Measurements from ENCODE around the gene PPP2R5C. TPM values are rescaled to one million over a fixed set of nuclear protein-coding genes. Genes with fewer than 3 reads are reported as not detected.

PPP2R5C gene
- total RNA-seq, 1 experiment from 2014 or later, result 80.3 TPM

DNA sequence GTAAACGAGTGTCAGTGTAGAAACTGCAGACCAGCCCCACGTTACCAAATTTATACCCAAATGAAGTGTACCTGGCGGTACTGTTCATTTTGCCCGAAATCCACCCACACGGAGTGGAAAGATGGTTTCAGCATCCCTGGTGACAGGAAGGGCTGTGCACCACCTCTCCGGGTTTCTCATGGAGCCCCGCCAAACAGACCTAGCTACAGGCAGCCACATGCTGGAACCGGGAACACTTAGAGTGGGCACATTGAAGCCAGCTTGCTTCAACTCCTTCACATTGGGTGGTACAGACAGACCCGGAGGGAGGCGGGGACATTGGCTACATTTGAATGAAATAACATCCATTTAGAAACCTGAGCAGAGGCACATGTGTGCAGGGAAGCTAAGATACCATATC, 84.4 kb downstream of the PPP2R5C start:
- no peak for ATAC-seq
- POLR2A ChIA-PET, result no interaction called here

DNA sequence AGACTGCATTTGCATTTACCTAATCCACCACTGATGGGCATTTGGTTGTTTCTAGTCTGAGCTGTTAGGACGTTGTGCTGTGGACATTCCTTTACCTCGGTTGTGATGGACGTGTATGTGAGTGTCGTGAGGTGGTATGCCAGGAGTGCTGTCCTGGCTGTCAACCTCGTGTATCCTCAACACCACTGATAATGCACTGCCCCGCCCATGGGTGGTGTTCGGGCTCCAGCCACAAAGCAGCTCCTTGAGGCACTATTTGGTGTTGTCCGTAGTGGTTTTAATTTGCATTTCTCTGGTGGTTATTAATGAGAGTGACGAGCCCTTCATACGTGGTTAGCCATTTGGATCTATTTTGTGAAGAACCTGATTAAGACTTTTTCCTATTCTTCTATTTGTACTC, 87.6 kb downstream of the PPP2R5C start:
- Histone ChIP-seq H3K4me3 (ENCODE audit: low read depth in 2 of 2, low read length in 2 of 2) (no peak overlapping the region), H3K4me1 (ENCODE audit: control insufficient read depth, insufficient read depth, low read length) (no peaks in the 10 kb centered on the region; the same call in 1 of the 2 replicates), H3K27me3 (ENCODE audit: control insufficient read depth, insufficient read depth, low read length) (no peaks in the 10 kb centered on the region), H3K36me3 (ENCODE audit: control insufficient read depth, insufficient read depth, low read length) (no peaks in the 10 kb centered on the region), H3K27ac (ENCODE audit: low read length) (no peak overlapping the region), H3K9me3 (ENCODE audit: control insufficient read depth, insufficient read depth, low read depth, low read length) (no peaks in the 10 kb centered on the region)
- no peak for ATAC-seq
- no TSS peak for BruUV-seq (replicated peaks)
- POLR2A ChIA-PET, result no interaction called here
- in situ Hi-C loops (cut with HindIII; ENCODE audit: low pct_unique_long_range_greater_than_20kb, low sequenced_read_pairs), result no loop called here
- no peak for TF ChIP-seq SIN3A (IDR thresholded peaks at IDR 0.05; ENCODE audit: borderline replicate concordance, insufficient read depth, low read depth, low read length)
- no peak for TF ChIP-seq TCF7L2 (IDR thresholded peaks at IDR 0.05; ENCODE audit: low read depth, low read length)
- TF ChIP-seq, protein P1, sequence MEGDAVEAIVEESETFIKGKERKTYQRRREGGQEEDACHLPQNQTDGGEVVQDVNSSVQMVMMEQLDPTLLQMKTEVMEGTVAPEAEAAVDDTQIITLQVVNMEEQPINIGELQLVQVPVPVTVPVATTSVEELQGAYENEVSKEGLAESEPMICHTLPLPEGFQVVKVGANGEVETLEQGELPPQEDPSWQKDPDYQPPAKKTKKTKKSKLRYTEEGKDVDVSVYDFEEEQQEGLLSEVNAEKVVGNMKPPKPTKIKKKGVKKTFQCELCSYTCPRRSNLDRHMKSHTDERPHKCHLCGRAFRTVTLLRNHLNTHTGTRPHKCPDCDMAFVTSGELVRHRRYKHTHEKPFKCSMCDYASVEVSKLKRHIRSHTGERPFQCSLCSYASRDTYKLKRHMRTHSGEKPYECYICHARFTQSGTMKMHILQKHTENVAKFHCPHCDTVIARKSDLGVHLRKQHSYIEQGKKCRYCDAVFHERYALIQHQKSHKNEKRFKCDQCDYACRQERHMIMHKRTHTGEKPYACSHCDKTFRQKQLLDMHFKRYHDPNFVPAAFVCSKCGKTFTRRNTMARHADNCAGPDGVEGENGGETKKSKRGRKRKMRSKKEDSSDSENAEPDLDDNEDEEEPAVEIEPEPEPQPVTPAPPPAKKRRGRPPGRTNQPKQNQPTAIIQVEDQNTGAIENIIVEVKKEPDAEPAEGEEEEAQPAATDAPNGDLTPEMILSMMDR (IDR thresholded peaks at IDR 0.05), result no peak
- TF ChIP-seq, protein P2, sequence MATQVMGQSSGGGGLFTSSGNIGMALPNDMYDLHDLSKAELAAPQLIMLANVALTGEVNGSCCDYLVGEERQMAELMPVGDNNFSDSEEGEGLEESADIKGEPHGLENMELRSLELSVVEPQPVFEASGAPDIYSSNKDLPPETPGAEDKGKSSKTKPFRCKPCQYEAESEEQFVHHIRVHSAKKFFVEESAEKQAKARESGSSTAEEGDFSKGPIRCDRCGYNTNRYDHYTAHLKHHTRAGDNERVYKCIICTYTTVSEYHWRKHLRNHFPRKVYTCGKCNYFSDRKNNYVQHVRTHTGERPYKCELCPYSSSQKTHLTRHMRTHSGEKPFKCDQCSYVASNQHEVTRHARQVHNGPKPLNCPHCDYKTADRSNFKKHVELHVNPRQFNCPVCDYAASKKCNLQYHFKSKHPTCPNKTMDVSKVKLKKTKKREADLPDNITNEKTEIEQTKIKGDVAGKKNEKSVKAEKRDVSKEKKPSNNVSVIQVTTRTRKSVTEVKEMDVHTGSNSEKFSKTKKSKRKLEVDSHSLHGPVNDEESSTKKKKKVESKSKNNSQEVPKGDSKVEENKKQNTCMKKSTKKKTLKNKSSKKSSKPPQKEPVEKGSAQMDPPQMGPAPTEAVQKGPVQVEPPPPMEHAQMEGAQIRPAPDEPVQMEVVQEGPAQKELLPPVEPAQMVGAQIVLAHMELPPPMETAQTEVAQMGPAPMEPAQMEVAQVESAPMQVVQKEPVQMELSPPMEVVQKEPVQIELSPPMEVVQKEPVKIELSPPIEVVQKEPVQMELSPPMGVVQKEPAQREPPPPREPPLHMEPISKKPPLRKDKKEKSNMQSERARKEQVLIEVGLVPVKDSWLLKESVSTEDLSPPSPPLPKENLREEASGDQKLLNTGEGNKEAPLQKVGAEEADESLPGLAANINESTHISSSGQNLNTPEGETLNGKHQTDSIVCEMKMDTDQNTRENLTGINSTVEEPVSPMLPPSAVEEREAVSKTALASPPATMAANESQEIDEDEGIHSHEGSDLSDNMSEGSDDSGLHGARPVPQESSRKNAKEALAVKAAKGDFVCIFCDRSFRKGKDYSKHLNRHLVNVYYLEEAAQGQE (IDR thresholded peaks at IDR 0.05; ENCODE audit: insufficient read depth in 1 of 2, low read depth in 2 of 2, low read length in 1 of 2), result no peak
- intact Hi-C loops (cut with micrococcal nuclease; ENCODE audit: unreplicated experiment), result no loop called here
- no peak for DNase-seq (ENCODE audit: low read depth, low spot score)
- CTCF ChIA-PET, result no interaction called here

More for the DNA sequence above, 84.4 kb downstream of the PPP2R5C start:
- H3K27me3 ChIP-seq (ENCODE audit: control insufficient read depth, insufficient read depth, low read length), result no peaks in the 10 kb centered on the region
- H3K27ac ChIP-seq (ENCODE audit: low read length), result no peak overlapping the region
- intact Hi-C loops (cut with micrococcal nuclease; ENCODE audit: unreplicated experiment), result no loop called here
- in situ Hi-C loops (cut with HindIII; ENCODE audit: low pct_unique_long_range_greater_than_20kb, low sequenced_read_pairs), result no loop called here
- BruUV-seq (replicated peaks), result no TSS peak
- TF ChIP-seq, protein P2 (IDR thresholded peaks at IDR 0.05; ENCODE audit: insufficient read depth in 1 of 2, low read depth in 2 of 2, low read length in 1 of 2), result no peak
- TF ChIP-seq, protein P1 (IDR thresholded peaks at IDR 0.05), result no peak
- no peak for TF ChIP-seq TCF7L2 (IDR thresholded peaks at IDR 0.05; ENCODE audit: low read depth, low read length)
- no peak for TF ChIP-seq SIN3A (IDR thresholded peaks at IDR 0.05; ENCODE audit: borderline replicate concordance, insufficient read depth, low read depth, low read length)
- no peak for TF ChIP-seq POLR2AphosphoS5 (IDR thresholded peaks at IDR 0.05; ENCODE audit: low read depth, low read length)
- H3K4me1 ChIP-seq (ENCODE audit: control insufficient read depth, insufficient read depth, low read length), result no peaks in the 10 kb centered on the region; the same call in 1 of the 2 replicates
- no peak overlapping the region for H3K4me3 ChIP-seq (ENCODE audit: low read depth in 2 of 2, low read length in 2 of 2)
- no peak for DNase-seq (ENCODE audit: low read depth, low spot score)
- H3K9me3 ChIP-seq (ENCODE audit: control insufficient read depth, insufficient read depth, low read depth, low read length), result no peaks in the 10 kb centered on the region
- no peaks in the 10 kb centered on the region for H3K36me3 ChIP-seq (ENCODE audit: control insufficient read depth, insufficient read depth, low read length)
- CTCF ChIA-PET, result no interaction called here
